ACHN (cell line): ENCODE measurements around the gene RNF167.

Experiments
- DNase-seq: peaks from one replicate; pipeline ENCODE4 v3.0.0-alpha.2; 2015
- in situ Hi-C: cut with HindIII; loops from 2 replicates; pipeline ENCODE4 v1.10.0; 2017; ENCODE audit warnings: low sequenced_read_pairs, low pct_ligation_motif_present, low pct_unique_long_range_greater_than_20kb

RNF167 gene

DNA sequence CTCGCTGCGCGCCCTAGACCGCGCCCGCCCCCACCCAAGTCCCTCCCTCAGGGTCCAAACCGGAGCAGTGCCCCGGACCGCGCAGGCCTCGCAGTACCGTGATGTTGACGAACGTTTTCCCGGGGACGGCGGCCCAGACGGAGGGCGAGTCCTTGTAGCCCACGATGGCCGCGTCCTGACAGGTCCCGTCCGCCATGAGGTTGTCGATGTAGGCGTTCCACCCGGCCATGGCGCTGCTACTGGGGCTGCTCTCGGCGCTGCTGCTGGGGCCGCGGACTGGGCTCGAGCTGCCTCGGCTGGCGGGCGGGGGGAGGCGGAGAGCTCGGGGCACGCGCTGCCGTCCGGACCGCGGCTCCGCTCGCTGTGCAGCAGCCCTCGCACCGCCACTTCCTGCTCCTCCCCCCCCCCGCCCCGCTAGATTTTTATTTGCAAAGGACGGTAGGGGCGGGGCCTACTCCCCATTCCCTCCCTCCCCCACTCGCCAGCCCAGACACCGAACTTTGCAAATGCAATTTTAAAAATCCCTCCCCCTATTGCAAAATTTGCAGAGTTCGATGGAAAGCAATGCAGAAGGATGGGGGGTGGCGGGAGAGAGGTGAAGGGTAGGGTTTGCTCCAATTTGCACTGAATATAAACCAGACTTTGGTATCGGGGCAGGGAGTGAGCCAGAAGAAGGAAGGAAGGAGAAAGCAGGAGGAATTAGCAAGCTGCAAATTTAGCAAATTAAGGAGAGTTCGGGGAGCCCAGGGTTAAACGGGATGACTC, 8.3 kb downstream of the RNF167 start, which contains the start of gene PFN1:
PFN1 (minus strand) TSS at position 365 of the 765 bp plus-strand sequence; CDS start at position 229, 136 bp downstream.
- in situ Hi-C loops, result no loop called here

DNA sequence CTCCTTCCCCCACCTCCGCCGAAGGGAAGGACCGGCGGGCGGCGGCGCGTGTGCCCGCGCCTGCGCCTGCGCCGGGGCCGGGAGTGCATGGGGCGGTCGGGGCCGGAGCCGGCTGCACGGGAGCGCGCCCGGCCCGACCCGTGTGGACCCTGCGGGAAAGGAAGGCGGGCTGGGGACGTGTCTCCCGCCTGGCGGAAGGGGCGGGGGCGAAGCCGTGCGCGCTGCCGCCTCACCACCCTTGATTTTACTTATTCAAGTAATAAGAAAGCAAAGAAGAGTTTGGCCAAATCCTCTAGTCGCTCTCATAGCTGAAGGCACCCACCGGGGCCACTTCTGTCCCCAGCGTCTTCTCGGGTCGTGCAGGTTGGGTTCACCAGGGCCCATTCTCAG, 8.9 kb downstream of the RNF167 start:
- in situ Hi-C loops, result no loop called here
- DNase-seq, result peak; percentile 93

More for the DNA sequence above, 8.3 kb downstream of the RNF167 start, which contains the start of gene PFN1:
- DNase-seq, result peak; percentile 90

GRCh38 chr17:4949321-4950074, 9.4 kb downstream of the RNF167 start:
- peak; percentile 85 for DNase-seq
- in situ Hi-C loops, result no loop called here

DNA sequence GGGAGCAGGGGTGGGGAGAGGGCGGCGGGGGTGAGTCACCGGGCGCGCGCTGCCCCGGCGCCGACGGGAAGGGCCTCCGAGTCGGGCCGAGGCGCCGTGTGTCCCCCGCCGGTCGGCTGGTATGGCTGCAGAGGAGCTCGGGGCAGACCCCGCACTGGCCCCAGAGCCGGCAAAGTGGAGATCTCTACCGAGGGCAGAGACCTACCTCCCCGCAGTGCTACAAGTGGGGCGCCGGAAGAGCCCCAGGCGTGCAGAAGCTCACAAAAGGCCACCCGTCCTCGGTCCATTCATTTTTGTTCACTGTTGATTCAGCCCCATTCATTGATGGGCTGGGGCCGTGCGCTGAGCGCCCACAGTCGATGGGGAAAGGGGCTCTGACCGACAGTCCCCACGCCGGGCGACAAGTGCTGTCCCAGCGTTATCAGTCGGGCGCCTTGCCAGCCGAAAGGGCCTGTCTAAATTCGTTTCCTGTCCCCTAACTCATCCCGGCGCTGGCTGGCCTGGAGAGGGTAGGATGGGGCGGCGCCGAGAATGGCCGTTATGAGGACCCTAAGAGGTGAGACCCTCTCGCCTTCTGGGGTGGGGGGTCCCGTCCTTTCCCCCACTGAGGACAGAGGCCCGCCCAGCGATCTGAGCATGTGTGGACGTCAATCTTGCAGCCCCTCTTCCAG, 10.1 kb downstream of the RNF167 start:
- in situ Hi-C loops, result no loop called here
- DNase-seq, result no peak

- in situ Hi-C loops, result no loop called here
- DNase-seq, result no peak
Measured at GRCh38 chr17:4950746-4951204, 10.7 kb downstream of the RNF167 start, which contains the start of gene ENO3. ENO3 (plus strand) TSS chr17:4951119; CDS start chr17:4951830, 711 bp downstream.

DNA sequence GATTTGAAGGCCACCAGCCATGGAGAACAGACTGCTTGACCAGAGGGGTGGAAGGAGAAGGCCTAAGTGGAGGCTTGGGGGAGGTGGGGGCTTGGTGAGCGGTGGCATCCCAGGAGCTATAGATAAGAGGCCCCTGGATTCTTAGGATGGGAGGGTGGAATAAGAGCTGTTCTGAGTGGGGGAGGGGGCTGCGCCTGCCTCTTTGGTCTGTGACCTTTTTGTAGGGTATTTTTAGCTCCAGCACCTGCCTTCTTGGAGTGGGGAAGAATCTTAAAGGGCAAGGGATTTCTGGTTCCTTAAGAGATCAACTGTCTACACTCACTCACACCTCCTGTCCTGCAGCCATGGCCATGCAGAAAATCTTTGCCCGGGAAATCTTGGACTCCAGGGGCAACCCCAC, 11.4 kb downstream of the RNF167 start:
- in situ Hi-C loops, result no loop called here
- no peak for DNase-seq

DNA sequence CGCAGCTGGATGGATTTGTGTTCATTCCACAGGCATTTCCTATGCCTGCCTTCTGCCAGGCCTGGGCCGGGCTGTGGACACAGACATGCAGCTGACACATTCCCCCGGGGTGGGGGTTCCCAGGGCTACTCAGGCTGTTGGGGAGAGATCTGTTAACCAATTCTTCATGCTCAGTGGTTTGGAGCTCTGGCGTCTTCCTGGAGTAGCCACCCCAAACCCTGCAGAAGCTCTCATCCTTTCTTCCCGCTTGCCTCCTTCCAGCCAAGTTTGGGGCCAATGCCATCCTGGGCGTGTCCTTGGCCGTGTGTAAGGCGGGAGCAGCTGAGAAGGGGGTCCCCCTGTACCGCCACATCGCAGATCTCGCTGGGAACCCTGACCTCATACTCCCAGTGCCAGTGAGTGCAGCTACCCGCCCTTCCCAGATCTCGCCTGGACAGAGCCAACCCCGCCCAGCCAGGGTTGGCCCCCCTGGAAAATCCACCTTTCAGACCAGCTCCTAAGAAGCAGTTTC, 13.4 kb downstream of the RNF167 start:
- peak; percentile 96 for DNase-seq

DNA sequence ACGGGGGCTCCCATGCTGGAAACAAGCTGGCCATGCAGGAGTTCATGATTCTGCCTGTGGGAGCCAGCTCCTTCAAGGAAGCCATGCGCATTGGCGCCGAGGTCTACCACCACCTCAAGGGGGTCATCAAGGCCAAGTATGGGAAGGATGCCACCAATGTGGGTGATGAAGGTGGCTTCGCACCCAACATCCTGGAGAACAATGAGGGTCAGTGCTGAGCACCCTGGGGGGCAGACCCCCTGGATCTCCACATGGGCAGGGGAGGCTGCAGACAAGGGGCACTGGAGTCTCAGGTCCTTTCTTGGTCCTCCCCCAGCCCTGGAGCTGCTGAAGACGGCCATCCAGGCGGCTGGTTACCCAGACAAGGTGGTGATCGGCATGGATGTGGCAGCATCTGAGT, 15.0 kb downstream of the RNF167 start:
- in situ Hi-C loops, result no loop called here
- DNase-seq, result no peak

More for the DNA sequence above, 13.4 kb downstream of the RNF167 start:
- in situ Hi-C loops, result no loop called here

GRCh38 chr17:4956493-4957061, 16.5 kb downstream of the RNF167 start:
- no peak for DNase-seq
- in situ Hi-C loops, result no loop called here

DNA sequence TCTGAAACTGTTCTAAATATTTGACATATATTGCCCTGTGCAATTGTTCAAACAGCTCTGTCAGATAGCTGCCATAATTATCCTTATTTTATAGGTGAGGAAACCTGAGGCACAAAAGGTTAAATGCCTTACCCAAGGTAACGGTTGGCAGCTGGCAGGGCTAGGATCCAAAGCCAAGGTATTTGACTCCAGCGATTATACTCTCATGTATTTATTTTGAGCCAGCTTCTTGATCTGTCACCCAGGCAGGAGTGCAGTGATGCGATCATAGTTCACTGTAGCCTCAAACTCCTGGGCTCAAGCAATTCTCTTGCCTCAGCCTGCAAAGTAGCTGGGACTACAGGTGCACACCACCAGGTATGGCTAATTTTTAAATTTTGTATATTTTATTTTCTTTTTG, 18.0 kb downstream of the RNF167 start:
- no peak for DNase-seq
- in situ Hi-C loops, result no loop called here

- in situ Hi-C loops, result no loop called here
- DNase-seq, result no peak
Measured at GRCh38 chr17:4959261-4959965, 19.3 kb downstream of the RNF167 start.

GRCh38 chr17:4960279-4960922, 20.3 kb downstream of the RNF167 start:
- in situ Hi-C loops, result no loop called here
- DNase-seq, result no peak

GRCh38 chr17:4965311-4965986, 25.4 kb downstream of the RNF167 start:
- DNase-seq, result no peak
- in situ Hi-C loops, result no loop called here

DNA sequence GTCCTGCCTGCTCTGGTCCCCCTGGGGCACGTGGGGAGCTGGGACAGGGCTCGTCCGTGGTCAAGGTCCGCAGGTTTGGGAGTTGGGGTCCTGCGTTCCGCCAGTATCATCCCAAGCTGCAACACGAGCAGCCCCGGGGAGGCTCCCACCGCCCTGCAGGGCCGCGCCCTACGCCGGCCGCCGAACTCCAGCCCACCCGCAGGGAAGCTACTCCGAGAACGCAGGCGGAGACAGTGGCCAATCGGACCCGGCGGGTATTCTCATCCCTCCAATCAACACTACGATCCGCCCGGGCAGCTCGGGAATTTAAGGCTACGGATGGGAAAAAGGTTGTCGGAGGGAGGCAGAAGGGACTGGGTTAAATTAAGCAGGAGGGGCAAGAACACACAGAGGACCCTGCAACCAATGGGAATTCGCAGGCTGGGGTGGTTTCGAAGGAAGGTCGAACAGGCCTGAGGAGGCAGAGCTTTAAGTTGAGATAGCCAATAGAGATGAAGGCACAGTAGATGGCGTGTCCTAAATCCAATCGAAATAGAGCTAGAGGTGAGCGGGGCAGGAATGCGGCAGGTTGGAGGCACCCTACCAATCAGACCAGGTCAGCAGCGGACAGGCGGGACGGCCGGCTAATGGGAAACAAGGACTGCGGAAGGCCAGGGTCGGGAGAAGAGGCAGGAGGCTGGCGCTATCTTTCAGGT, 26.9 kb downstream of the RNF167 start:
- DNase-seq, result peak; percentile 99
- in situ Hi-C loops, result no loop called here

DNA sequence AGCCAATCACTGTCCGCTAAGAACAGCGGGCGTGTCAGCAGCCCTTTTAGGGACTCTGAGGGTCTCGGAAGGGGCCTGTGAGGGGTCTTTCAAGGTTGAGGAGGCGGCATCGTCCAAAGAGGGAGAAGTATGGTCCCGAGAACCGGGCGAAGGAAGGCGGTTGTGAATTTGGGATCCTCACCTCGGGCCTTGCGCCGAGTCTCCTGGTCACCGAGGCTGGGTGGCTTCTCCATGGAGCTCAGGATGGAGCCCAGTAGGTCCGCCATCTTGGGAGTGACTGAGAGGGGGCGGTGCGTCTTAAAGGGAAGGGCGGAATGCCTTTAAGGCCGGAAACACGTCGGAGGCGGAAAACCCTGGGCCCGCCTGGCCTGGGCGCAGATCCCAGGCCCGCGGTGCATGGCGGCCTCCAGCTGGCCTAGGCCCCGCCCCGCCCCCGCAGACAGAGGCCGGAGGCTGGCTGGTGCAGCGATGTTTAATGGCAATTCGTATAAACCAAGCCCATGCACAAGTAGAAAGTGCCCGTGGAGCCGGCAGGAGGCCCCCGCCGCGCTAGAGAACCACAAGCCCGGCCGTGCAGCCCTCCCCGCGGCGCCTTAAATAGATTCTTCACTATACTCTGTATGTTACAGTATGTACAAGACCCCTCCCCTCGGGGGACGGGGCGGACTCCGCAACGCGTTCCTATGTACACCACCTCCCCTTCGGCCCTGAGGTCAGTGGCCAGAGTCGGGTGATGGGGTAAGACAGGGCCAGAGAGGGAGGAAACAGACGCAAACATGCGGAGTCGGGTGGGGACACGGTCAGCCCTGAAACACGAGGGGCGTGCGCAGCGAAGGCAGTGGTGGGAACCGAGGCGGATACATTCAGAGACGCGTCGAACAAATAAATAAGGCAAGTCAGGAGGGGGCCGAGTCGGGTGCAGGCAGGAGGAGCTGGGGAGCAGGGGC, 27.7 kb downstream of the RNF167 start, which contains the start of gene SPAG7:
SPAG7 (minus strand) TSS at position 279 of the 947 bp plus-strand sequence; CDS start at position 266, 13 bp downstream.
- in situ Hi-C loops, result no loop called here
- DNase-seq, result peak; percentile 95
